GM12878 (cell line): Measurements from ENCODE around the gene CCDC191. TPM values are rescaled to one million over a fixed set of nuclear protein-coding genes. Genes with fewer than 3 reads are reported as not detected.

Source experiments
- CBFB ChIP-seq: IDR thresholded peaks from 2 replicates; pipeline ENCODE4 v1.6.1; 2016; ENCODE audit warnings: antibody characterized with exemption, low read depth
- CHD1 ChIP-seq: IDR thresholded peaks from 2 replicates; pipeline ENCODE4 v1.6.1; 2012; ENCODE audit warnings: low read depth, low read length, improper control_type of control experiment
- CHD2 ChIP-seq: IDR thresholded peaks from 2 replicates; pipeline ENCODE4 v1.6.1; 2011; ENCODE audit warnings: low read depth, low read length, improper control_type of control experiment, borderline replicate concordance
- DPF2 ChIP-seq: fragments of 450-650 bp; IDR thresholded peaks from 2 replicates; pipeline ENCODE4 v1.6.1; 2017; ENCODE audit warnings: mild to moderate bottlenecking
- GABPA ChIP-seq: IDR thresholded peaks from 2 replicates; pipeline ENCODE4 v1.6.1; 2014; ENCODE audit warnings: antibody characterized with exemption, low read depth, mild to moderate bottlenecking, inconsistent platforms
- HCFC1 ChIP-seq: fragments of 150-350 bp; IDR thresholded peaks from 2 replicates; pipeline ENCODE4 v1.6.1; 2014; ENCODE audit warnings: low read length
- HDAC2 ChIP-seq: fragments of 200-600 bp; sonication (generic); IDR thresholded peaks from 2 replicates; pipeline ENCODE4 v1.6.1; 2017
- IKZF1 ChIP-seq: fragments of 450-650 bp; conservative IDR thresholded peaks from 2 replicates; pipeline ENCODE4 v1.6.1; 2017; ENCODE audit warnings: antibody characterized with exemption, mild to moderate bottlenecking
- IRF4 ChIP-seq: IDR thresholded peaks from 2 replicates; pipeline ENCODE4 v1.6.1; 2011; ENCODE audit warnings: low read depth, low read length
- JUNB ChIP-seq: IDR thresholded peaks from 2 replicates; pipeline ENCODE4 v1.6.1; 2016; ENCODE audit warnings: antibody characterized with exemption, mild to moderate bottlenecking
- MAX ChIP-seq: IDR thresholded peaks from 2 replicates; pipeline ENCODE4 v1.6.1; 2012; ENCODE audit warnings: low read depth, low read length, improper control_type of control experiment
- MTA2 ChIP-seq: fragments of 450-650 bp; IDR thresholded peaks from 2 replicates; pipeline ENCODE4 v1.6.1; 2016; ENCODE audit warnings: low read depth, mild to moderate bottlenecking, moderate library complexity
- NR2F1 ChIP-seq: fragments of 450-650 bp; conservative IDR thresholded peaks from 2 replicates; pipeline ENCODE4 v1.6.1; 2017; ENCODE audit warnings: mild to moderate bottlenecking
- PAX8 ChIP-seq: fragments of 450-650 bp; IDR thresholded peaks from 2 replicates; pipeline ENCODE4 v1.6.1; 2017; ENCODE audit warnings: mild to moderate bottlenecking, moderate library complexity
- RAD21 ChIP-seq: IDR thresholded peaks from 2 replicates; pipeline ENCODE4 v1.6.1; 2011; ENCODE audit warnings: mild to moderate bottlenecking, low read depth, low read length, moderate library complexity; ENCODE audit not compliant: insufficient read depth
- RCOR1 ChIP-seq: conservative IDR thresholded peaks from 2 replicates; pipeline ENCODE4 v1.6.1; 2012; ENCODE audit warnings: low read depth, low read length, improper control_type of control experiment
- RFX5 ChIP-seq: IDR thresholded peaks from 2 replicates; pipeline ENCODE4 v1.6.1; 2011; ENCODE audit warnings: low read depth, low read length, improper control_type of control experiment
- SIX5 ChIP-seq: IDR thresholded peaks from 2 replicates; pipeline ENCODE4 v1.6.1; 2011; ENCODE audit warnings: mild to moderate bottlenecking, low read depth, low read length, moderate library complexity; ENCODE audit not compliant: severe bottlenecking
- SMARCA5 ChIP-seq: fragments of 450-650 bp; IDR thresholded peaks from 2 replicates; pipeline ENCODE4 v1.6.1; 2017; ENCODE audit warnings: mild to moderate bottlenecking
- SPI1 ChIP-seq: IDR thresholded peaks from 2 replicates; pipeline ENCODE4 v1.6.1; 2011; ENCODE audit warnings: low read depth, mild to moderate bottlenecking, low read length, moderate library complexity, borderline replicate concordance; ENCODE audit not compliant: insufficient read depth
- SREBF1 ChIP-seq: IDR thresholded peaks from 2 replicates; pipeline ENCODE4 v1.6.1; 2012; ENCODE audit warnings: mild to moderate bottlenecking, low read length
- USF2 ChIP-seq: IDR thresholded peaks from 2 replicates; pipeline ENCODE4 v1.6.1; 2011; ENCODE audit warnings: low read depth, low read length, improper control_type of control experiment, borderline replicate concordance
- YBX1 ChIP-seq: fragments of 450-650 bp; IDR thresholded peaks from 2 replicates; pipeline ENCODE4 v1.6.1; 2016; ENCODE audit warnings: antibody characterized with exemption
- ZBTB40 ChIP-seq: fragments of 450-650 bp; IDR thresholded peaks from 2 replicates; pipeline ENCODE4 v1.6.1; 2016; ENCODE audit warnings: mild to moderate bottlenecking, moderate library complexity, borderline replicate concordance
- ZNF207 ChIP-seq: fragments of 450-650 bp; IDR thresholded peaks from 2 replicates; pipeline ENCODE4 v1.6.1; 2014; ENCODE audit warnings: antibody characterized with exemption, mild to moderate bottlenecking, borderline replicate concordance
- ZNF274 ChIP-seq: IDR thresholded peaks from one replicate; pipeline ENCODE4 v1.8.0; 2011; ENCODE audit not compliant: insufficient read length, insufficient read depth
- ZNF384 ChIP-seq: IDR thresholded peaks from 2 replicates; pipeline ENCODE4 v1.6.1; 2012; ENCODE audit warnings: low read depth, mild to moderate bottlenecking, low read length, improper control_type of control experiment, borderline replicate concordance
- polyA plus RNA-seq, 11 experiments: library from polyadenylated mRNA; depleted of rRNA in 4 of 11; unstranded in 6 of 11; stranded (reverse) in 5 of 11; fragments of >200 nt; fragmentation: Nextera tagmentation in 4 of 11; fragmentation: Illumina TruSeq in 1 of 11; extraction: Ambion mirVana in 4 of 11; extraction: Trizol in 1 of 11; gene quantifications; 1 replicate in 1 of 11; 2 replicates in 10 of 11; pipeline versions ENCODE4 v1.2.1 to v1.2.3, GENCODE V29; 2011 to 2016; ENCODE audit warnings: inconsistent platforms in 2 of 11, missing spikeins in 2 of 11, low read depth in 1 of 11
- total RNA-seq, 4 experiments: library from RNA; depleted of rRNA in 3 of 4; stranded (reverse); fragments of >200 nt in 3 of 4; fragmentation: Illumina TruSeq in 1 of 4; extraction: Trizol in 1 of 4; gene quantifications; 2 replicates each; pipeline versions ENCODE4 v1.2.1 to v1.2.3, GENCODE V29; 2013 to 2021

The CCDC191 gene
- total and polyA plus RNA-seq, 10 of the 15 experiments (the other 5 are each of a cell fraction or from before 2014, with no cell fraction given) = 1.2 to 2.9 (median 1.7) TPM

- peak; percentile 86 for TF ChIP-seq ZBTB40
- TF ChIP-seq USF2 = peak; percentile 68
- peak; percentile 72; the same call in 1 of the 2 replicates for TF ChIP-seq ZNF384
- TF ChIP-seq SREBF1 = peak; percentile 81; the same call in 1 of the 2 replicates
- TF ChIP-seq MTA2 = no peak
- TF ChIP-seq SMARCA5 = 0 out of 2 replicates have a peak, but pooled peaks have one; percentile 21
- TF ChIP-seq GABPA = no peak
- peak; percentile 97 for TF ChIP-seq SIX5
- TF ChIP-seq HDAC2 = no peak
- no peak for TF ChIP-seq ZNF274
- no peak for TF ChIP-seq SPI1
- peak; percentile 99 for TF ChIP-seq MAX
- TF ChIP-seq YBX1 = no peak
- TF ChIP-seq IKZF1 = peak; percentile 97
- TF ChIP-seq CBFB = no peak
- TF ChIP-seq RAD21 = no peak
- no peak for TF ChIP-seq PAX8
- no peak for TF ChIP-seq JUNB
- peak; percentile 99 for TF ChIP-seq HCFC1
- TF ChIP-seq RCOR1 = no peak
- TF ChIP-seq CHD2 = peak; percentile 87
- no peak for TF ChIP-seq CHD1
- TF ChIP-seq NR2F1 = no peak; the same call in 1 of the 2 replicates
- TF ChIP-seq RFX5 = peak; percentile 90
- TF ChIP-seq DPF2 = no peak
- TF ChIP-seq IRF4 = no peak
- TF ChIP-seq ZNF207 = no peak
Observed at GRCh38 chr3:114056130-114057010, at the start of gene CCDC191, which contains the start of gene QTRT2 (continued).
